Nephron progenitor cell (in vitro differentiated cells): Measurements from ENCODE around the gene RPE.

Experiments
- DNase-seq: peaks from one replicate; pipeline ENCODE4 v3.0.0; 2021
- H3K27ac Mint-ChIP-seq: 2 replicates; pipeline ENCODE4 v1.8.0; 2021; ENCODE audit warnings: mild to moderate bottlenecking, moderate library complexity, mixed read lengths
- H3K27me3 Mint-ChIP-seq: 2 replicates; pipeline ENCODE4 v1.8.0; 2021; ENCODE audit warnings: mild to moderate bottlenecking, low read depth, mixed read lengths; ENCODE audit not compliant: poor library complexity
- H3K36me3 Mint-ChIP-seq: 2 replicates; pipeline ENCODE4 v1.8.0; 2021; ENCODE audit warnings: low read depth, mixed read lengths
- H3K4me1 Mint-ChIP-seq: 2 replicates; pipeline ENCODE4 v1.8.0; 2021; ENCODE audit warnings: mixed read lengths
- H3K4me3 Mint-ChIP-seq: 2 replicates; pipeline ENCODE4 v1.8.0; 2021; ENCODE audit warnings: mild to moderate bottlenecking, moderate library complexity, mixed read lengths
- H3K9me3 Mint-ChIP-seq: 2 replicates; pipeline ENCODE4 v1.8.0; 2021; ENCODE audit warnings: mild to moderate bottlenecking, moderate library complexity, mixed read lengths
- CTCF ChIP-seq: fragments of 200-600 bp; sonication (generic); IDR thresholded peaks from 2 replicates; pipeline ENCODE4 v1.5.0; 2021; ENCODE audit warnings: antibody characterized with exemption

Gene RPE

GRCh38 chr2:209965723-209966122, 36.7 kb upstream of the RPE start:
- H3K27me3 Mint-ChIP-seq, result peaks cover 5% of the 10 kb centered on the region
- DNase-seq, result no peak
- no peaks in the 10 kb centered on the region for H3K9me3 Mint-ChIP-seq
- no peak overlapping the region for H3K4me3 Mint-ChIP-seq
- TF ChIP-seq CTCF, result no peak
- H3K27ac Mint-ChIP-seq, result no peak overlapping the region
- peaks cover 6% of the 10 kb centered on the region for H3K4me1 Mint-ChIP-seq
- H3K36me3 Mint-ChIP-seq, result no peaks in the 10 kb centered on the region

DNA sequence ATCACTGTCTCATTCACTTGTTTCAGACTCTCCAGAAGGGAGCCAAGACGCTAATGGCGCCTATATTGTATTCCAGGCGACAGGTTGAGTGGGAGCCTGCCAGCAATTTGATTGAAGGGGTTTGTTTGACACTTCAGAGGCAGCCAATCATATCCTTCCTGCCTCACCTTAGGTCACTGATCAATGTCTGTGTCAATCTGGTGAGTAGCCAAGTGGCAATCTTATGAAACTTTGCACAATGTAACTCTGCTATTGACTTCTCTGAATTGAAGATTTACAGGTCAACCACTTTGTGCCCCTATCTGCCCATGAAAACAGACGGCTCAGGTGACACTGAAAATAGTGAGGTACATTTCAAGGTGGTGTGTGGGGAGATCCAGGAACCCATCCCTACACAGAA, 32.7 kb upstream of the RPE start:
- TF ChIP-seq CTCF, result no peak
- peaks cover 7% of the 10 kb centered on the region for H3K27me3 Mint-ChIP-seq
- H3K9me3 Mint-ChIP-seq, result no peaks in the 10 kb centered on the region
- H3K36me3 Mint-ChIP-seq, result no peaks in the 10 kb centered on the region
- H3K27ac Mint-ChIP-seq, result no peak overlapping the region
- no peak overlapping the region for H3K4me3 Mint-ChIP-seq
- DNase-seq, result no peak
- no peaks in the 10 kb centered on the region for H3K4me1 Mint-ChIP-seq

DNA sequence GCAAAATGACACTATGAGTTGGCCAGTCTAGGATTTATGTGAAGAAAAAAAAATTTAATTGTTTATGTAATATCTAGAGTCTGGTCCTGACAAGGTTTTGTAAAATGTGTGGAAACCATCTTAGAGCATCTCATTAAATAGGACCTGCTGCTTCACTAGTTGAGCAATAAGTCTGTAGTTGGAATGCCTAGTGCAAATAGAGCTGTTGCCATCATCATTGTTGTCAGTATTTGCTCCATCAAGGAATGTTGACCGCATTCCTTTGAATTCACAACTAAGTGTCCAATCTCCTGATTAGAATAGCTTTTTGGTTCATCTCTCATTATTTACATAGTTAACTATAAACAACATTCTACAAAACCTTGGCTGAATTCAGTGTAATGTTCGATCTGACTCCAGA, 32.2 kb upstream of the RPE start:
- Mint-ChIP-seq H3K9me3 (no peaks in the 10 kb centered on the region), H3K27me3 (peaks cover 4% of the 10 kb centered on the region), H3K27ac (no peak overlapping the region), H3K36me3 (no peaks in the 10 kb centered on the region), H3K4me1 (no peaks in the 10 kb centered on the region), H3K4me3 (no peak overlapping the region)
- no peak for TF ChIP-seq CTCF
- no peak for DNase-seq

GRCh38 chr2:209970711-209971110, 31.7 kb upstream of the RPE start:
- DNase-seq, result no peak
- no peak for TF ChIP-seq CTCF
- peaks cover 5% of the 10 kb centered on the region for H3K27me3 Mint-ChIP-seq
- no peak overlapping the region for H3K27ac Mint-ChIP-seq
- H3K4me1 Mint-ChIP-seq, result no peaks in the 10 kb centered on the region
- no peaks in the 10 kb centered on the region for H3K9me3 Mint-ChIP-seq
- no peaks in the 10 kb centered on the region for H3K36me3 Mint-ChIP-seq
- H3K4me3 Mint-ChIP-seq, result no peak overlapping the region

DNA sequence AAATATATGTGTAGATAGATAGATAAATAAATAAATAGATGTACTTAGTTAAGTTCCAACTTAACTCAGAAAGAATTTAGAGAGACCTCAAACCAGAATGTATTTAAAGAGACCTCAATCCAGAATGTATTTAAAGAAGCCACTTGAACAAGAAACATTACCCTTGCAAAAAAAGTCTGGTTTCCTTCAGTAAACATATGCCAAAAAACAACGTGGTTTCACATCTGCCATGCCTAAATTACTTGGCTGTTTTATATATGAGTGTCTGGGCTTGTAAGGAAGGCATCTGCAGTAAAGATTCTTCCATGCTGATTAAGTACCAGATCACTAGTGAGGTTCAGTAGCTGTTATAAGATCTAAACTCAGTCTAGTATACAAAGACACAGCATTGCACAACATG, 29.1 kb upstream of the RPE start:
- Mint-ChIP-seq H3K4me1 (no peaks in the 10 kb centered on the region), H3K4me3 (no peak overlapping the region), H3K36me3 (no peaks in the 10 kb centered on the region), H3K27me3 (peaks cover 9% of the 10 kb centered on the region), H3K27ac (no peak overlapping the region), H3K9me3 (no peaks in the 10 kb centered on the region)
- DNase-seq, result no peak
- TF ChIP-seq CTCF, result no peak

DNA sequence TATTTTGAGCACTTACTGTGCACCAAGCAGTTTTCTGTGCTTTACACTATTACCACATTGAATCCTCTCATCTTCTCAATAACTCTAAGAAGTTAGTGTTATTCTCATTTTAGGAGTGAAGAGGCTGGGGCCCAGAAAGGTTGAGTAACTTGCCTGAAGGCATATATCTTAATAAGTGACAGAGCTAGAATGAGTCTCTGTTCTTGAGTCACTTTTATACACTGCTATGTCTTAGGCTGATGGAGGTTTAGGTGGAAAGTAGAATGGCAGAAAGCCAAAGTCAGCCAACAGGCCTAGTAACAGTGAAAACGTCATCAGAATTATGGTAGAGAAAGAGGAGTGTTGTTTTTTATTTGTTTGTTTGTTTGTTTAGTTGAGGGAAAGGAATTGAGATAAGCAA, 27.9 kb upstream of the RPE start:
- Mint-ChIP-seq H3K4me3 (no peak overlapping the region), H3K36me3 (no peaks in the 10 kb centered on the region), H3K27ac (no peak overlapping the region), H3K4me1 (no peaks in the 10 kb centered on the region), H3K27me3 (peaks cover 9% of the 10 kb centered on the region), H3K9me3 (no peaks in the 10 kb centered on the region)
- no peak for TF ChIP-seq CTCF
- no peak for DNase-seq
